ENCODE results near the gene PCSK5.

PCSK5 gene

GRCh38 chr9:76004526-76004925, 114.1 kb downstream of the PCSK5 start:
- no peak for TF ChIP-seq ZNF274 (IDR thresholded peaks at IDR 0.05; ENCODE audit: low read depth, low read length)
- no peak overlapping the region for H3K4me3 ChIP-seq (ENCODE audit: low read length)

GRCh38 chr9:76007935-76008334, 117.5 kb downstream of the PCSK5 start:
- no peak for TF ChIP-seq ZNF274 (IDR thresholded peaks at IDR 0.05; ENCODE audit: low read depth, low read length)
- H3K4me3 ChIP-seq (ENCODE audit: low read length) = no peak overlapping the region

- TF ChIP-seq ZNF274 (IDR thresholded peaks at IDR 0.05; ENCODE audit: low read depth, low read length) = no peak
- no peak overlapping the region for H3K4me3 ChIP-seq (ENCODE audit: low read length)
Measured at GRCh38 chr9:76013809-76014208, 123.3 kb downstream of the PCSK5 start.

- no peak overlapping the region for H3K4me3 ChIP-seq (ENCODE audit: low read length)
- TF ChIP-seq ZNF274 (IDR thresholded peaks at IDR 0.05; ENCODE audit: low read depth, low read length) = no peak
Measured at GRCh38 chr9:76018235-76018634, 127.8 kb downstream of the PCSK5 start.

DNA sequence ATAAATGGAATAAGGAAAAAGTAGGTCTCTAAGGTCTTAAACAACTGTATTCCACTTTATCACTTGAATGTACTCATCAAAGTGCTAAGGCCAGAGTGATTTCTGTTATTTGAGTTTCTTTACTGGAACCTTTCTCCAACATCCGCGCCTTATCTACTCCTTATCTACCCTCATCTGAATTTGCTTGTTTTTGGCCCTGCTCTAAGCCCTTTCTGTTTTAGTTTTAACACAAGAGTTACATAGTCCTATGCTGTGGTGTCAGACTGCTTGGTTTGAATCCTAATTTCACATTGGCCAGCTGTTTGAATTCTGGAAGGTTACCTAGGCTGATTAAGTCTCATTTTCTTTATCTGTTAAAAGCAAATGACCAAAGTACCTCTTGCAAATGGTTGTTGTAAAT, 128.3 kb downstream of the PCSK5 start:
- H3K4me3 ChIP-seq (ENCODE audit: low read length) = no peak overlapping the region
- no peak for TF ChIP-seq ZNF274 (IDR thresholded peaks at IDR 0.05; ENCODE audit: low read depth, low read length)

DNA sequence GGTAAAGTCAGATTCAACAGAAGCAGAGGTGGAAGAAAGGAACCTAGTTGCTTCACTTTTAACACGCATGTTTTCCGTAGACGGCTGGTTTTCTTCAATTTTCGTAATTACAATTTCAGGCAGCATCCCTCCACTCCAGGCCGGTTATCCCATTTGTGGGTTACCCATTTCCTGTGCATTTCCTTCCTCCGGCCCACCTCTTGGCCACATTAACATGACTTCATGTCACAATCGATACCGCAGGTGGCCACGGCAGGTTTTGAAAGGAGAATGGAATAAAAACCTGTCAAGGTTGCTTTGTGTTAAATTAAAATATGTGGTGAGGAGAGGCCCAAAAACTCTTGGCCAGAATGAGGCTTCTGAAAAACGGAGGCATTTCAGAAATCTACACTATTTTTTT, 130.2 kb downstream of the PCSK5 start:
- TF ChIP-seq ZNF274 (IDR thresholded peaks at IDR 0.05; ENCODE audit: low read depth, low read length) = no peak
- H3K4me3 ChIP-seq (ENCODE audit: low read length) = no peak overlapping the region

- TF ChIP-seq ZNF274 (IDR thresholded peaks at IDR 0.05; ENCODE audit: low read depth, low read length) = no peak
- H3K4me3 ChIP-seq (ENCODE audit: low read length) = no peak overlapping the region
Measured at GRCh38 chr9:76022317-76022716, 131.8 kb downstream of the PCSK5 start.

DNA sequence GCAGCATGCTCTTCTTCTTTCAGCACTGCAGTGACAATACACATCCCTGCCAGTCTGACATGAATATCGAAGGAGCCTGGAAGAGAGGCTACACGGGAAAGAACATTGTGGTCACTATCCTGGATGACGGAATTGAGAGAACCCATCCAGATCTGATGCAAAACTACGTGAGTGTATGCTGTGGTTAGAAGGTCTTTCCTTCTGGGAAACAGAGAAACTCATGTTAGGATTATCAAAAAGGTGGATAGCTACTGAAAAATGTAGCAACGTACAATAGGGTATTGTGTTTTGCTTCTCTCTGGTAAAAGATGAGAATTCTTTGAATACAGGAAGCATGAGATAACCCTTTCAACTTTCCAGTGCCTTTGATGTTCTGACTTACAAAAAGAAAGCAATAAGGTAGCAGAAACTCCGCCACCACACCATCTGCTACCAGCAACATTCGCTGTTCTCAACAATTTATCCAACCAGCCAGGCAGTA, 133.3 kb downstream of the PCSK5 start:
- H3K4me3 ChIP-seq (ENCODE audit: low read length) = no peak overlapping the region
- no peak for TF ChIP-seq ZNF274 (IDR thresholded peaks at IDR 0.05; ENCODE audit: low read depth, low read length)

DNA sequence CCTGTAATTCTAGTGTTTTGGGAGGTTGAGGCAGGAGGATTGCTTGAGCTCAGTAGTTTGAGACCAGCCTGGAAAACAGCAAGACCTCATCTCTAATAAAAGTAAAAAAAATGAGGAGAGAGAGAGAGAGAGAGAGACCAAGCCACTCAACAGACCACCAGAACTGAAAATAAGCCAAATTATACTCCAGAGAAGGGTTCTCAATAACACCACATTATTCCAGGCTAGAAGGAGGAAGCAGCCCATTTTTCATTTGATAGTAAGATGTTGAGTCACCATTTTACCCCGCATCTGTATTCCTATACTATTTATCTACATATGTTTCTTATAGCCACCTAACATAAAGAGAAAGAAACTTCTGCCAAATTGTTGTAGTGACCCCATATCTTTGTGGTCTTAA, 134.8 kb downstream of the PCSK5 start:
- H3K4me3 ChIP-seq (ENCODE audit: low read length) = no peak overlapping the region
- TF ChIP-seq ZNF274 (IDR thresholded peaks at IDR 0.05; ENCODE audit: low read depth, low read length) = no peak

GRCh38 chr9:76026796-76027195, 136.3 kb downstream of the PCSK5 start:
- TF ChIP-seq ZNF274 (IDR thresholded peaks at IDR 0.05; ENCODE audit: low read depth, low read length) = no peak
- no peak overlapping the region for H3K4me3 ChIP-seq (ENCODE audit: low read length)

DNA sequence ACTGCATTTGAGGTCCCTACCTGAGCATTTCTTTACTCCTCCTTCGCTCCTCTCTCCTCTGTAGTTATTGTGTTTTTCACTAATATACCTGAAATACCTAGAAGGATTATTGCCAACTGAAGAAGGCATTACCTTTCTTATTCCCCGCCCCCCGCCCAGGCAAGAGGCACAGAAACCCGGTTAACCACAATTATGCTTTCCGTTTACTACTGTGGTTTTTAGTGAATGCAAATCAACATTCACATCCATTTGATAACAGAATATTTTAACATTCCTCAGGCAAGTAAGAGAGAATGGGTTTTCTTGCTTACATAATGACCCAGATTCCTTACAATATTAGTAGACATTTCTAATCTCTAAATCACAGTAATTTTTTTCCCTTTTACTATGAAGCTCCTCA, 136.9 kb downstream of the PCSK5 start:
- no peak for TF ChIP-seq ZNF274 (IDR thresholded peaks at IDR 0.05; ENCODE audit: low read depth, low read length)
- no peak overlapping the region for H3K4me3 ChIP-seq (ENCODE audit: low read length)

- TF ChIP-seq ZNF274 (IDR thresholded peaks at IDR 0.05; ENCODE audit: low read depth, low read length) = no peak
- no peak overlapping the region for H3K4me3 ChIP-seq (ENCODE audit: low read length)
Measured at GRCh38 chr9:76027861-76028260, 137.4 kb downstream of the PCSK5 start.

- no peak for TF ChIP-seq ZNF274 (IDR thresholded peaks at IDR 0.05; ENCODE audit: low read depth, low read length)
- H3K4me3 ChIP-seq (ENCODE audit: low read length) = no peak overlapping the region
Measured at GRCh38 chr9:76032038-76032796, 141.7 kb downstream of the PCSK5 start.

- TF ChIP-seq ZNF274 (IDR thresholded peaks at IDR 0.05; ENCODE audit: low read depth, low read length) = no peak
- H3K4me3 ChIP-seq (ENCODE audit: low read length) = no peak overlapping the region
Measured at GRCh38 chr9:76032797-76033373, 142.4 kb downstream of the PCSK5 start.

- no peak overlapping the region for H3K4me3 ChIP-seq (ENCODE audit: low read length)
- TF ChIP-seq ZNF274 (IDR thresholded peaks at IDR 0.05; ENCODE audit: low read depth, low read length) = no peak
Measured at GRCh38 chr9:76034049-76034448, 143.6 kb downstream of the PCSK5 start.
